HPDE6-E6E7 (cell line): ENCODE results near the gene VAMP8.
"Not testable (repeated sequence)": the region's sequence is repeated elsewhere in the genome, so short reads cannot be mapped to it uniquely, and the experiment has no call there.

Source experiments
- DNase-seq: peaks from one replicate; pipeline ENCODE4 v3.0.0; 2011; ENCODE audit warnings: missing footprints; ENCODE audit errors: extremely low spot score

Gene VAMP8

DNA sequence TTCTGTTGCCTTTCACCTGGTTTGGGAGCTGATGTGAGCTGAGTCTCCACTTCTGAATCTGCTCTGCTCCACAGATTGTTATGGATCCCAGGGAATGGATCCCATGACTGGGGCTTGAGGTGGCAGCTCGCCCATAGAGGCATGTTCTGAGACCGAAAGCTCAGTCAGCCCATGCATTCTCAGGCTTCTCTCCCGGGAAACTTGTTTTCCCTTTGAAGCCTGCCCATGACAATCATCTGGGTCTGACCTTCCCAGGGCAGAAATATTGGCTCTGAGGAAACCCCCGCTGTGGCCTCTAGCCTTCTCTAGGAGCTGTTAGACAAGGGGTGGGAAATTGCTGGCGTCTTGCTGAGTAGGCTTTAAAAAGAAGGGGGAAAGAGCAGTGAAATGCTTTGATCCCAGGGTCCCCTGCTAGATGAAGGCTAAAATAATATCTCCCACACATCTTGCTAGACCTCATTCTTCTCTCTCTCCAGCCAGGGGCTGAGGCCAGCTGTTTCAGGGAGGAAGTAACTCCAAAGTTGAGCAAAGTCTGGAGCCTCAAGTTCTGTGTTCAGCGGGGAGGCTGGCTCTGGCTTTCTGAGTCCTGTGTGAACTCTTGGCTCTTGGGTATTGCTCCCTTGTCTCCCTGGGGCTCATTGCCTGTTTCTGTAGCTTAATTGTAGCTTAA lies 2.0 kb downstream of the VAMP8 start:
- DNase-seq = no peak

- no peak for DNase-seq
Observed at GRCh38 chr2:85580206-85580605, 2.8 kb downstream of the VAMP8 start.

DNA sequence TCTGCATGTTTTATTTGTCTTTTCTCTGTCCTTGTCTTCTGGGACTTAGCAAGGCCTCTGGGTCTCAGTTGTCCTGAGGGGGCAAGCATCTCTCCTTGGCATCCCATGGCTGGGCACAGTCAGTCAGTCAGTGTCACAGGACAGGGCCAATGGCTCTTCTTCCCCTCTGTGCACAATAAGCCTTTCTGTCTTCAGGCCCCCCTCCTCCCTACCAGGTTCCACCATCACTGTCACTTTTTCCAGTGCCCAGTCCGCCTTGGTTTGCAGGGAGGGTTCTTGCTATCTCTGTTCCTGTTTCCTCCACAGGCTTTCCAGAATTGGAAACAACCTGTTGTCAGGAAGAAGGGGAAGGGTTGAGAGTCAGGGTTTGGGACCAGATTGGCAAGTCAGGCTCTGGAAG lies 5.1 kb downstream of the VAMP8 start:
- no peak for DNase-seq

DNA sequence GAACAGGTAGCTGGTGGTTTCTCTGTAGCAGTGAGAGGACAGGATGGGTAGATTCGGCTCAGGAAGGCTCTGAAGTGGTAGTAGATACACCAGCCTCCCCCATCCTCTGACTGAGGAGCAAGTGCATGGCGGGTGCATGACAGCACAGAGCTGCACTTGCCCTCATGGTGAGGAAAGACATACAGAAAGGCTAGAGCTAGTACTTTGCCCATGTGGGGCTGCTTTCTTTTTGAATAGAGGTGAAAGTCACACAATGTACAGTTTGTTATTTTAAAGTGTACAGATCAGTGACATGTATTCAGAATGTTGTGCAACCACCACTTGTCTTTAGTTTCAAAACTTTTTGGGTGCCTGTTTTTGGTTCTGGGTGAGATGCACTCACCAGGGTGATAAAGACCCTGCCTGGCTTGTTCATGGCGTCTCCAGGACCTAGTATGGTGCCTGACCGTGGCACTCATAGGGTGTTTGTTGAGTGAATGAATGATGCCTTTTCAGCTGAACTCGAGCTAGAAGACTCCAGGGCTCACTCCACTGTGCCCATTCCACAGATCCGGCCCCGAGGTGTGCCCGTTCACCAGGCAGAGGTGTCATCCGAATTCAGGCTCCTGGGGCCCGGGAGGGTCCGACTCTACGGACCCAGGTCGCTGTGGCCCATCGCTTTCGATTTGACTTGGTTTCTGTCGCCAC lies 6.4 kb downstream of the VAMP8 start:
- DNase-seq = no peak

DNA sequence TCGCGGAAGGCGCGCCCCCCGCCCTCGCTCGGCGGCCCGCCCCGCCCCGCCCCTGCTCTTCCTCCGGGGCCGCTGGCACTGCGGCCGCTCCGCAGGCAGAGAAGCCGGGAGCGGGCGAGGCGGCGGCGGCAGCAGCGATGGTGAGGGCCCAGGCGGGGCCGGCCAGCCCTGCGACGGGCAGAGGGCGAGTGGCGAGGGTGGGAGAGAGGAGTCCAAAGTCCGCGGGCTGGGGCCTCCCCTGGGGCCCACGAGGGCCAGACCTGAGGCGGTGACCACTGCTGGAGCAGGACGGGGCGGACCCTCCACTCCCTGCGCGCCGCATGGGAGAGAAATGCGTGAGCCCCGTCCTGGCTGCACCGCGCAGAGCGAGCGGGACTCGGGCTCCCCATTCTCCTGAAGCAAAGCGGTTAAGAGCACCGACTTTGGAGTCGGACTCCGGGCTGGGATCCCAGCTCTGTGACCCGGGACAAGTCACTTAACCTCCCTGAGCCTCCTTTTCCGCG lies 7.0 kb downstream of the VAMP8 start, which contains the start of gene VAMP5:
Gene VAMP5, plus strand, starts transcription at position 78 of the 503 bp plus-strand sequence. Its CDS starts 60 bp downstream, at position 138.
- DNase-seq = no peak

- DNase-seq = peak; percentile 51
Observed at GRCh38 chr2:85584857-85585780, 7.7 kb downstream of the VAMP8 start.

- no peak for DNase-seq
Observed at GRCh38 chr2:85585781-85586105, 8.4 kb downstream of the VAMP8 start.

DNA sequence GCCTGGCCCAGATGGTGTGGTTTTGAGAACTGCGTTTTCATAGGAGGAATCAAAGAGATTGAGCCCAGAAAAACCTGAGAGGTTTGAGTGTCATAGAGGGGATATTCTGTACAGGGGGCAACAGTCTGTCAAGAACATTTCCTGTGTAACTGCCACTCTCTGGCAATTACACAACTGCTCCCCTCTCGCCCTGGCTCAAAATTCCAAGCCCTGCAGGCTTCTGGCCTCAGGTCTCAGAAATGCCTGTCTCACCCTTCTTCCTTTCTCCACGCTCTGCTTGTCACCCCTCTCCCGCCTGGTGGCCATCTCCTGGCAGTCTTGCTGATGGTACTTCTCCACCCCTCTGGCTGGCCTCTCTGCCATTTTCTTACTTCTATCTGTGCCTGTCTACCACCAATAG lies 10.8 kb downstream of the VAMP8 start:
- DNase-seq = no peak

DNA sequence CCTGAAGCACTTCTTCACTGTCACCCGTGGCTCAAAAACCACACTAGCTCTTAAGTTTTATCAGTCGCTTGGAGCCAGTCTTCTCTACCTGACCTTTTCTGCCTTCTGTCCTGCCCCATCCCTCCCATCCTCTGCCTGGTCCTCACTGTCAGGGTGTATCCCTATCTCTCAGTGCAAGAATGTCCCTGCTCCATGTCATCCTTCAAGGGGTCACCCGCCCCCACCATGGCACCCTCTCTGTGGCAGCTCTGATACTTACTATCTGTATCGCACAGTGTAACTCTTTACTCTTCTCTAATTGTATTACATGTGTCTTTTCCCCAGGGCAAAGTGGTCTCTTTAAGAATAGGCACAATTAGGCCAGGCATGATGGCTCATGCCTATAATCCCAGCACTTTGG lies 11.3 kb downstream of the VAMP8 start:
- DNase-seq = no peak

GRCh38 chr2:85589181-85589580 lies 11.8 kb downstream of the VAMP8 start:
- no peak for DNase-seq

GRCh38 chr2:85589982-85590791 lies 12.8 kb downstream of the VAMP8 start:
- DNase-seq = no peak

DNA sequence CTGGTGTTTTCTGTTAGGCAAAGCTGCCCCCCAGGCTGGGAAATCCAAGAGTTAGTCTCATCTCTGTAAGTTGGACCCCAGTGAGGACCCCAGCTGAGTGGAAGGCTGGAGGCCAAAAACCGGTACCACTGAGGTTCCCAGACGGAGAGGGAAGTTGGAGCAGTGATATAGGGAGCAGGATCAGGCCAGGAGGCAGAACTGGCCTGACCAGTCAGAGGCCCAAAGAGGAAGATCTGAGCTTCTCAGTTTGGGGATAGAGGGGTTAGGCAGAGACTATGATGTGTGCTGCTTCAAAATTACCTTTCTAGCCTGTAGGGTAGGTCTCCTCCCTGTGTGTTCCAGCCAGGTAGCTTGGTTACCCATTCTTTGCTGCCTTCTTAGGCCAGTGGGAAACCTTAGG lies 13.6 kb downstream of the VAMP8 start:
- DNase-seq = no peak

GRCh38 chr2:85591563-85591962 lies 14.2 kb downstream of the VAMP8 start:
- no peak for DNase-seq

DNA sequence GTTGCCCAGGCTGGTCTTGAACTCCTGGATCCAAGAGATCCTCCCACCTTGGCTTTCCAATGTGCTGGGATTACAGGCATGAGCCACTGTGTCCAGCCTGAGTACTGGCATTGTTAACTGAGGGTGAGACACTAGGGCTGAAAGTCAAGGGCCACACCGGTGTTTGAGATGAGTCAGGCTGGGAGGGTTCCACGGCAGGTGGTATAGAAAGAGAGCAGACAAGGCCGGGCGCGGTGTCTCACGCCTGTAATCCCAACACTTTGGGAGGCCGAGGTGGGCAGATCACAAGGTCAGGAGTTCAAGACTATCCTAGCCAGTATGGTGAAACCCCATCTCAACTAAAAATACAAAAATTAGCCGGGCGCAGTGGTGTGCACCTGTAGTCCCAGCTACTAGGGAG lies 14.9 kb downstream of the VAMP8 start:
- DNase-seq = not testable (repeated sequence)

- no peak for DNase-seq
Observed at GRCh38 chr2:85593023-85593422, 15.6 kb downstream of the VAMP8 start.

- no peak for DNase-seq
Observed at GRCh38 chr2:85594715-85595300, 17.4 kb downstream of the VAMP8 start.

GRCh38 chr2:85595301-85596025 lies 18.1 kb downstream of the VAMP8 start, which contains the start of gene RNF181:
RNF181 (plus strand) TSS chr2:85595745; CDS start chr2:85595764, 19 bp downstream.
- peak; percentile 98 for DNase-seq

DNA sequence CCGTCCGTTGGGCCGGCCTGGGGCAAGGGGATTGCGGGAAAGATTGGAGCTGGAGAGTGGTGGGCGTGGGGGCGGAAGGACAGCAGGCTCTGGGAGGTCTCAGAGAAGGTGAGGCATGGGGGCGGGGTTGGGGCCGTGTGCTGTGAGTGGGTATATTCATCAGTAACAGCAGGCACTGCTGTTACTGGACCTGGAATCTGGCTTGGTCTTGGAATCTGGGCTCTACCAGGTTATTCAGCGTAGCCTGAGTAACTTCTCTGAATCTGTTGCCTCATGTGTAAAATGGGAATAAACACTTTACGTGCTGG lies 18.6 kb downstream of the VAMP8 start:
- no peak for DNase-seq

DNA sequence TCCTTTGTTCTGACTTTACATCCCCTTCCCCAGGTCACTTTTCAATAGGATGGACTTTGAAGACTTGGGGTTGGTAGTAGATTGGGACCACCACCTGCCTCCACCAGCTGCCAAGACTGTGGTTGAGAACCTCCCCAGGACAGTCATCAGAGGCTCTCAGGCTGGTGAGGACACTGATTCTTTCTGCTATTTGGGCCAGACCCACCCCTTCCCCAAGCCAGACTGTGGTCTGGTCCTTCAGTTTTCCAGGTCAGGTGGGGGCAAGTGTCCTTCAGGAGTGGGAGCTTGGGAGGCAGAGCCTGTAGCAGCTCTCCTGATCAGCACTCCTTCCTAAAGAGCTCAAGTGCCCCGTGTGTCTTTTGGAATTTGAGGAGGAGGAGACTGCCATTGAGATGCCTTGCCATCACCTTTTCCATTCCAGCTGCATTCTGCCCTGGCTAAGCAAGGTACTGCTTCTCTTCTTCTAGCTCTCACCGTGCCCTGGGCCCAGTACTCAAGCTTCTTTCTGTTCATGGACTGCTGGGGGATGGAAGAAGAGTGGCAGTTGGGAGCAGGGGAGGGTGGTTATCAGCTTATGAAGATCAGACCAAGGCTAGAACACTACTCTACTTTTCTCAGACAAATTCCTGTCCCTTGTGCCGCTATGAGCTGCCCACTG lies 19.2 kb downstream of the VAMP8 start:
- no peak for DNase-seq

- no peak for DNase-seq
Observed at GRCh38 chr2:85597241-85597640, 19.9 kb downstream of the VAMP8 start.
